HepG2 (cell line): Measurements from ENCODE around the gene ASB16. TPM values are rescaled to one million over a fixed set of nuclear protein-coding genes. Genes with fewer than 3 reads are reported as not detected.

ENCODE experiments used
- AKNA ChIP-seq: sonication (generic); formaldehyde crosslinking; IDR thresholded peaks from 2 replicates; pipeline ENCODE4 v1.4.0; 2020; ENCODE audit warnings: missing genetic modification reagents, borderline replicate concordance
- PBX3 ChIP-seq: sonication (generic); formaldehyde crosslinking; IDR thresholded peaks from 2 replicates; pipeline ENCODE4 v1.8.1; 2023; ENCODE audit warnings: missing genetic modification reagents, inconsistent platforms, borderline replicate concordance
- POGK ChIP-seq: sonication (generic); formaldehyde crosslinking; conservative IDR thresholded peaks from 2 replicates; pipeline ENCODE4 v1.8.0; 2022; ENCODE audit warnings: mild to moderate bottlenecking, moderate library complexity, missing genetic modification reagents
- RARA ChIP-seq: IDR thresholded peaks from 2 replicates; pipeline ENCODE4 v1.6.1; 2016; ENCODE audit warnings: missing genetic modification reagents, missing compliant biosample characterization
- REST ChIP-seq, 2 experiments: IDR thresholded peaks; 2 replicates each; pipeline ENCODE4 v1.6.1; 2011 to 2012; ENCODE audit warnings: low read length in 2 of 2, borderline replicate concordance in 1 of 2, low read depth in 1 of 2, mild to moderate bottlenecking in 1 of 2, moderate library complexity in 1 of 2
- SAP130 ChIP-seq: IDR thresholded peaks from 2 replicates; pipeline ENCODE4 v1.6.1; 2016; ENCODE audit warnings: low read depth
- STAT5B ChIP-seq: sonication (generic); formaldehyde crosslinking; IDR thresholded peaks from 2 replicates; pipeline ENCODE4 v1.4.0; 2020; ENCODE audit warnings: missing genetic modification reagents
- UBTF ChIP-seq: sonication (generic); formaldehyde crosslinking; IDR thresholded peaks from 2 replicates; pipeline ENCODE4 v1.4.0; 2020; ENCODE audit warnings: mild to moderate bottlenecking, missing genetic modification reagents
- ZBTB37 ChIP-seq: sonication (generic); formaldehyde crosslinking; IDR thresholded peaks from 2 replicates; pipeline ENCODE4 v1.4.0; 2020; ENCODE audit warnings: mild to moderate bottlenecking, missing genetic modification reagents
- ZNF224 ChIP-seq: sonication (generic); formaldehyde crosslinking; IDR thresholded peaks from 2 replicates; pipeline ENCODE4 v1.5.0; 2020; ENCODE audit warnings: mild to moderate bottlenecking, missing genetic modification reagents
- polyA plus RNA-seq, 8 experiments: library from polyadenylated mRNA; depleted of rRNA in 3 of 8; stranded (reverse) in 7 of 8; unstranded in 1 of 8; fragments of >200 nt; fragmentation: Illumina TruSeq in 4 of 8; extraction: Trizol in 4 of 8; gene quantifications; 2 replicates each; pipeline versions ENCODE4 v1.2.1 to v1.2.3, GENCODE V29; 2011 to 2016; ENCODE audit warnings: low read depth in 4 of 8, missing spikeins in 1 of 8, mixed read lengths in 1 of 8; ENCODE audit not compliant: insufficient read depth in 1 of 8
- total RNA-seq, 5 experiments: library from RNA; depleted of rRNA; stranded (reverse); fragments of >200 nt; fragmentation: Illumina TruSeq; extraction: Trizol; gene quantifications; 2 replicates each; pipeline ENCODE4 v1.2.3, GENCODE V29; 2016; ENCODE audit warnings: low read depth in 1 of 5

Gene ASB16
- total and polyA plus RNA-seq, 2 of the 13 experiments (the other 11 are each of a cell fraction or from before 2014, with no cell fraction given), result 0.07 TPM; not detected in 1

GRCh38 chr17:44220213-44221083 is 49.9 kb downstream of the ASB16 start (continued):
- TF ChIP-seq AKNA (CRISPR knock-in tag) (0 out of 2 replicates have a peak, but pooled peaks have one; percentile 30), PBX3 (peak; percentile 36; the same call in 1 of the 2 replicates), POGK (CRISPR knock-in tag) (peak; percentile 34; the same call in 1 of the 2 replicates), REST (IDR thresholded peaks at IDR 0.05; ENCODE audit: borderline replicate concordance in 1 of 2, low read depth in 1 of 2, low read length in 2 of 2) (no peak), UBTF (CRISPR knock-in tag) (peak; percentile 93), SAP130 (CRISPR knock-in tag) (peak; percentile 39), RARA (CRISPR knock-in tag) (no peak), ZNF224 (CRISPR knock-in tag) (0 out of 2 replicates have a peak, but pooled peaks have one; percentile 24), STAT5B (CRISPR knock-in tag) (no peak), ZBTB37 (CRISPR knock-in tag) (no peak)
